GM18519 (cell line): Measurements from ENCODE around the gene SP5.
"Not testable (repeated sequence)": the region's sequence is repeated elsewhere in the genome, so short reads cannot be mapped to it uniquely, and the experiment has no call there.

ENCODE experiments used
- ATAC-seq: cut with Tn5 transposase; IDR thresholded peaks from one replicate; pipeline ENCODE4 v1.9.1; 2021; ENCODE audit warnings: mild to moderate bottlenecking, moderate library complexity; ENCODE audit not compliant: unreplicated experiment, low FRiP score

Gene SP5

DNA sequence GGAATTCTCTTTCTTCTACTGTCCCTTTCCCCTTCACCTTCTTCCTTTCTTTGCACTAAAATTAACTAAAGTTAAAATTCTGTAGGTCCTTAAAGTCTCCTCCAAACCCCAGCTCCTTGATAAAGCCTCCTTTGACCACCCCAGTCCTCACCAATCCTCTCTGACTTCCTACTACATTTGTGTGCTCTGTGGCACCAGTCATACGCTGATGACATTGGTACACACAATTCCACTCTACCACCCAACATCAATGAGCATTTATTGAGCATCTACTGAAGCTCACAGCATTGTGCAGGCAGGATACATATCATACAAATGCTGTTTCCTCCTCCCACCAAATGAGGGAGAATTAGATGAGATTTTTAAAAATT lies 4.5 kb upstream of the SP5 start:
- no peak for ATAC-seq

DNA sequence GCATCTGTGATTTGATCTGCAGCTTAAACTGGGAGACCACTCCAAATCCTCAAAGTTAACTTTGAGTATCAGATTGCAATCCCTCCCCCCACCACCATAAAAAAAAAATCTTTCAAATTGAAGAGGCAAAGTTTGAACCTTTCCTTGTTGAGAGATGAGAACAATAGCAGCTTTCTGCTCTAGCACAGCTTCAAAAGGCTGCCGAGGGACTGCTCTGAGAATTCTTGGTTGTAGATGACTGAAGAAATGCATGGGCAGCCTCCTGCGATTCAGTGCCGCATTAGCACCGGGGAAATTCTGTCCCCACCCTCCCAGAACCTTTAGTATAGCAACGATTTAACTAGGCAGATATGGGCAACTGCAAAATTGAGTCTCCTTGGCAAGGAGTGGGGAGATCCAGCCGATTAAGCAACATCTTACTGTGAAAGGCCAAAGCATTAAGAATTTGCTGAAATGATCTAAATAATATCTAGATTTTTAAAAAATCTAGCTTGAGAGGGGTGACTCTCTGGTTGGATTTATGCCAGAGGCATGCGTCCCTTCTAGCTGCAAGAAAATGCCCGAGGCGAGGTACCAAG lies 3.9 kb upstream of the SP5 start:
- no peak for ATAC-seq

GRCh38 chr2:170711774-170712652 lies 3.1 kb upstream of the SP5 start:
- no peak for ATAC-seq

DNA sequence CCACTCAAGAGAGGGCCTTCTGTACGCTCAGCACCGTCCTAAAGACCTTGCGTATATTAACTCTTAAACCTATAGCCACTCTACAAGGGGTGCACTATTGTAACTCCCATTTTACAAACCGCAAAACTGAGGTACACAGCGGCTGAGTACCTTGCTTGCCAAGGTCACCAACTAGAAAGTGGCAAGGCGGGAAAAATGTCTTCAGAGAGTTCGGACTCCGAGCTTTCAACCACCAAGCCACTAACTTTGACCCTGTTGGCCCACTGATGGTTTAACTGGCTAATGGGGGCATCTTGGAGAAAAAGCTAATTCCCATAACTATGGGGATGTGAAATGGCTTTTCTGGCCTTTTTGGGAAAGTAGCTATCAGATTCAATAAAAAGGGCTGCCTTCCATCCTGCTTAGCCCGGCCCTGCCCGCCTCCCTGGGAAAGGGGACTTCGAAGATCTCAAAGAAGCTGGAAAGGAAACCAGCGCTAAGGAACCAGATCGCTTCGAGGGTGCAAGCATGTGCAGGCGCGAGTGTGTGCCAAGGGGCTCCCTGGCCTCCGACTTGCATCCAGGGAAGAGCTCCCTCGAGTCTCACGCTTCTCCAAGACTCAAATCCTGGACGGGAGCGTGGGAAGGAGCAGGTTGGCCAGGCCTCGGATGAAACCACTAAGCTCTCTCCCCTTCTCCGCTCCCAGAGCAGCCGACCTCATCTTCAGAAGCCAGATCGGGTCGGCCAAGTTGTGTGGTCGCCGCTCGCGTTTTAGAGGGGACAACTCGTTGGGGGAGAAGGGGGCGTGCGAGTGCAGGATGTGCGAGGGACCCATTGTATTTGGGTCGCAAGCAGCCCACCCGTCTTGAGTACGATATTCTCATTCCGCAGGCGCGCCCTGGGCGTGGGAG lies 2.2 kb upstream of the SP5 start:
- no peak for ATAC-seq

- no peak for ATAC-seq
Measured at GRCh38 chr2:170713543-170714380, 1.4 kb upstream of the SP5 start.

DNA sequence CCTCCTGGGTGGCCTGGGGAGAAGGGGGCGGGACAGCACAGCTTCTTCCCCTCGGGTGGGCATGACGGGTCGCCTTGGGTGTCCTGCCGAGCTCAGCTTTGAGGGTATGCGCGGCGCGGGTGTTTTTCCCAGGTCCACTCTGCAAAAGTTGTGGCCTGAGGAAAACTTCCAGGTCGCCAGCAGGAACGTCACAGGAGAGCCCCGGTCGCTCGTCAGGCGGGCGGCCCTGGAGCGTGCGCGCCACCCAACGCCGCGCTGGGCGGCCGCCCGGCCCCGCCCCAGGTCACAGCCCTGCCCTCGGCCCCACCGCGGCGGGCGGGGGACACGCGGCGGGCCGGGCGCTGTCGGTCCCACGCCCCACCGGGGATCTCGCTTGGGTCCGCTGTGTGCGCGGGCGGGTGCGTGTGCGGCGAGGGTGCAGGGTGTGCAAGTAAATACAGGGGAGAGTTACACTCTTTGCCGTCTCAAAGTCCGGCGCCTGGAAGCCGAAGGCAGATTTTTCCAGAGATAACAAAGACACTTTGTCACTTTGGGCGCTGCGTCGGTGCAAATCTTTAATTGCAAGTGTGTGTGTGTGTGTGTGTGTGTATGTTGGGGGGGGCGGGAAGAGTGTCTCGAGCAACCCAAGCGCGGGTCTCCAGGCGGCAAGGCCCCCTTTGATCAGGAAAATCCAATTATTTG lies 616 bp upstream of the SP5 start:
- no peak for ATAC-seq

DNA sequence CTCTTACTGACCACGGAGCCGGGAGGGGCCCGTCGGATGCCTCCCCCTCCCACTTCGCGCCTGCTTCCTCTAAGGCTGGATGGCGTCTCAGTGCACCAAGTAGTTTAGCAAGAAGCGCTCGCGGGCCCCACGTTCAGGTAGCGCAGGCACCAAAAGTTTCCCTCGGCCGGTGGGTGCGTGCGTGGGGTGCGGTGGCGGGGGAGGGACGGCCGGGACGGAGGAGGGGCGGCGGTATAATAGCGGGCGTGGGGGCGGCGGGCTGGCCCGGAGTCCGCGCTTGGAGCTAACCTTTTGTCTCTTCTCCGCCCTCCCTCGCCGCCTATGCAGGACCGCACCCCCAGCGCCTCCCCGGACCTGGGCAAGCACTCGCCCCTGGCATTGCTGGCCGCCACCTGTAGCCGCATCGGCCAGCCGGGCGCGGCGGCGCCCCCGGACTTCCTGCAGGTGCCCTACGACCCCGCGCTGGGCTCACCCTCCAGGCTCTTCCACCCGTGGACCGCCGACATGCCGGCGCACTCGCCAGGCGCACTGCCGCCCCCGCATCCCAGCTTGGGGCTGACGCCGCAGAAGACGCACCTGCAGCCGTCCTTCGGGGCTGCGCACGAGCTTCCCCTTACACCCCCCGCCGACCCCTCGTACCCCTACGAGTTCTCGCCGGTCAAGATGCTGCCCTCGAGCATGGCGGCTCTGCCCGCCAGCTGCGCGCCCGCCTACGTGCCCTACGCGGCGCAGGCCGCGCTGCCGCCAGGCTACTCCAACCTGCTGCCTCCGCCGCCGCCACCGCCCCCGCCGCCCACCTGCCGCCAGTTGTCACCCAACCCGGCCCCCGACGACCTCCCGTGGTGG lies 1.0 kb downstream of the SP5 start:
- ATAC-seq = no peak

GRCh38 chr2:170716851-170717598 lies 1.9 kb downstream of the SP5 start:
- no peak for ATAC-seq

GRCh38 chr2:170717599-170717963 lies 2.4 kb downstream of the SP5 start:
- no peak for ATAC-seq

GRCh38 chr2:170717991-170718589 lies 3.0 kb downstream of the SP5 start:
- ATAC-seq = no peak

DNA sequence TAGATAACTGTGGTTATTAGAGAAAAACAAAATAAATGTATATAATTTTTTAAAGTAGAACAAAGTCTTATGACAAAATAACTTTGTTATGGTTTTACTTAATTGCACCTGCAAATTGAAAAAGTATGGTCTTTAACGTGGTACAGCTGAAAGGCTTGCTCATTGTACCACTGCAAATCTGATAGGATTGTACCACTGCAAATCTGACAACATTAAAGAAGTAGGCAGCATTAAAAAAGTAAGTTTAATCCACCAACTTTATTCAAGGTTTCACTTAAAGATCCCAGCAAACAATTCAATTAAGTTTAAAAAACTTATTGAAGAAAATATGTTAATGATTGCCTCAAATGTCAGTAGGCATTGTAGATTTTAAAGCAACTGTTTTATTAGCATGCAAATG lies 4.7 kb downstream of the SP5 start:
- no peak for ATAC-seq

DNA sequence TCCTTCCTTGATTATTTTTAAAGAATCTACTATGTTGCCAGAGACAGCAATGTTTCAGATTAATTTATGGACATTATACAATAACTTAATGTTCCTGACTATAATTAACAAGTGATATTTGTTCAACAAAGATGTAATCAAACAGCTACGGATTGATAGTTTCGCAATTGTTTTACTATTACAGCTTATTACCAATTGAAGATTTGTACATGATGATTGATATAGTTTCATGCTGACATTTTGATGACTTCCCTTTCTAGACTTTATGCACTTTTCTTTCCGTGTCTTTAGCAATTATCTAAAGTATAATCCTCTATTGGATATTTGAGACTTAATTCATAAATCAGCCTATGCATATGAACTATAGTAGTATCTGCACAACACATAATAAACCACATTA lies 6.5 kb downstream of the SP5 start:
- no peak for ATAC-seq

GRCh38 chr2:170722301-170722700 lies 7.2 kb downstream of the SP5 start:
- ATAC-seq = no peak

DNA sequence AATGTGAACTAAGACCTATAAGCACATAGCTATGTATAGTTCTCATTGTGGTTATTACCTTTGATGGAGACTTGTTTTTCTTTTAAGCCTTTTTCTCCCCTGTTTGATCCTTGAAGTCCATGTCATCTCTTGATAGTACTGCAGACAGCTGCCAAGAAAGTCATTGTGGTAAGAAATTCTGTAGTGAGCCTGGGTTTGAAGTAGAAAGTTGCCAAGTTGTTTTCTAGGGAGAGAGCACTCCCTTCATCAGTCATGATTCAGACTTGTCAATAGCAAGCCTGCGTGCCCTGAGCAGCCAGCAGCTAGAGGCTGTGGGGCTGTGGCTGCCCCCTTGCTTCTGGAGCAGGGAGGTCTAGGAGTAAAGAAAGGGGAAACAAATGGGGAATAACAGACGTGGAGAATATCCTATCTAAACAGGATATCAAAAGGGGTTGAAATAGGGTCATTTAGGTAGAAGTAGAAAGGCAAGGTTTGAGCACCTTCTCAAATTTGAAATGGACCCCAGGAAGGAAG lies 8.4 kb downstream of the SP5 start:
- no peak for ATAC-seq

- no peak for ATAC-seq
Measured at GRCh38 chr2:170733798-170734600, 18.9 kb downstream of the SP5 start.

- ATAC-seq = not testable (repeated sequence)
Measured at GRCh38 chr2:170734601-170735000, 19.5 kb downstream of the SP5 start.

GRCh38 chr2:170736628-170737027 lies 21.5 kb downstream of the SP5 start:
- no peak for ATAC-seq
